Thyroid gland (tissue), 4 donors: ENCODE results near the gene ATRNL1.

Experiments used
- CTCF ChIP-seq, 6 experiments: fragments of 200-600 bp in 3 of 6; fragments of 450-650 bp in 3 of 6; sonication (generic) in 3 of 6; IDR thresholded peaks; one replicate each; pipeline ENCODE4 v1.5.1; 2016 to 2019; ENCODE audit warnings: antibody characterized with exemption in 6 of 6, mild to moderate bottlenecking in 2 of 6, inconsistent platforms in 1 of 6, moderate library complexity in 1 of 6
- POLR2A ChIP-seq, 2 donors: fragments of 450-650 bp; IDR thresholded peaks; one replicate each; pipeline ENCODE4 v1.6.1; 2017; ENCODE audit warnings: antibody characterized with exemption in 2 of 2, mild to moderate bottlenecking in 2 of 2, moderate library complexity in 1 of 2

- TF ChIP-seq CTCF (IDR thresholded peaks at IDR 0.05), result no peak
- TF ChIP-seq POLR2A (IDR thresholded peaks at IDR 0.05), result no peak
These were observed 733.2 kb downstream of the ATRNL1 start for GRCh38 chr10:115826396-115826795.
